Head of caudate nucleus (tissue), 42 donors: ENCODE results near the gene EVC.
A peak's percentile ranks its signal among the peaks of the same experiment; 100 is the strongest.
"Not testable (repeated sequence)": the region's sequence is repeated elsewhere in the genome, so short reads cannot be mapped to it uniquely, and the experiment has no call there.

ENCODE experiments used
- DNase-seq, 42 donors: peaks; one replicate each; pipeline versions ENCODE4 v3.0.0 to v3.0.0-alpha.2; 2020 to 2021; ENCODE audit warnings: mixed read lengths in 7 of 42
- intact Hi-C: fragments of 100-400 bp; cut with DNase I; formaldehyde crosslinking; loops from one replicate; pipeline ENCODE4 v1.15.0; 2022

EVC gene

DNA sequence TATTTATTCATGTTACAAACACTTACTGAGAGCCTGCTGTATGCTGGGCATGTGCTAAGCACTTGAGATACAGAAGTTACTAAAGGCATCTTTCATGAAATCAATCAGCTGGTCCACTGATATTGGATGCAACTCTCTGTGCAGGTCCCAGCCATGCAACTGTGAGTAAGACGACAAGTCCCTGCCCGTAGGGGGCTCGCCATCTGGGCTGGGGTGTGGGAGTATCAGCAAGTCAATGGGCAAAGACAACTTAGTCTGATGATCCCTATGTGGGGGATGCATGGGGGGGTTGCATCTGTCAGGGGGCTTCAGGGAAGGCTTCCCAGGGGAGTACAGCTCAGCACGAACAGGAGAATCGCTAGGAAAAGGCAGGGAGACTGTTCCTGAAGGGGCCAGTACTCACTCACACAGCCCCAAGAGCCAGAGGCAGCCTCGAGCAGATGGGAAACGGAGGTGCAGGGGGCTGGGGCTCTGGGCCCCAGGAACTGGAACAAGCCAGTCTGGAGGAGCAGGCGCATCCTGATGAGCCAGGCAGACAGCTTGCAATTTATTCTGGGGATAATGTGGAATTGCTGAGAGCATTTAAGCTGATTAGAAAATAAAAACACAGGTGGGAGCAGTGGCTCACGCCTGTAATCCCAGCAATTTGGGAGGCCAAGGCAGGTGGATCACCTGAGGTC, 141.7 kb downstream of the EVC start:
- DNase-seq = no peak
- intact Hi-C loops = no loop called here

DNA sequence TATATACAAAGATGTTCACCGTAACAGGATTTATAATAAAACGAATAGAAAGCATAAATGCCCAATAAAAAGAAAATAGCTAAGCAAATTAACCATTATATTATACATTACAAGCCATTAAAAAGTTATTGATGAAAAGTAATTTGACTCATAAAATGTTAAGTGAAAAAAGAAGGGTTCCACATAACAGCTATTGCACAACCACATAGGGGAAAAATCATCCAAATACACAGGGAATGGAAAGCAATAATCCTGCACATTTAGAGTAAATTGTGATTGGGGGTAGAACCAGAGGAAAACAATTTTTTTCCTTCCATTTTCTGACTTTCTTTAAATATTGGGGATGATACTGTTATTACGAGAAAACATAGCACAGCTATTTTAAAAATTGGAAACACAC, 143.9 kb downstream of the EVC start:
- intact Hi-C loops = no loop called here
- no peak for DNase-seq

- intact Hi-C loops, DNase-seq: not testable (repeated sequence)
Measured at GRCh38 chr4:5856362-5856761, 145.4 kb downstream of the EVC start.

- intact Hi-C loops = no loop called here
- no peak for DNase-seq
Measured at GRCh38 chr4:5857199-5857598, 146.2 kb downstream of the EVC start.

DNA sequence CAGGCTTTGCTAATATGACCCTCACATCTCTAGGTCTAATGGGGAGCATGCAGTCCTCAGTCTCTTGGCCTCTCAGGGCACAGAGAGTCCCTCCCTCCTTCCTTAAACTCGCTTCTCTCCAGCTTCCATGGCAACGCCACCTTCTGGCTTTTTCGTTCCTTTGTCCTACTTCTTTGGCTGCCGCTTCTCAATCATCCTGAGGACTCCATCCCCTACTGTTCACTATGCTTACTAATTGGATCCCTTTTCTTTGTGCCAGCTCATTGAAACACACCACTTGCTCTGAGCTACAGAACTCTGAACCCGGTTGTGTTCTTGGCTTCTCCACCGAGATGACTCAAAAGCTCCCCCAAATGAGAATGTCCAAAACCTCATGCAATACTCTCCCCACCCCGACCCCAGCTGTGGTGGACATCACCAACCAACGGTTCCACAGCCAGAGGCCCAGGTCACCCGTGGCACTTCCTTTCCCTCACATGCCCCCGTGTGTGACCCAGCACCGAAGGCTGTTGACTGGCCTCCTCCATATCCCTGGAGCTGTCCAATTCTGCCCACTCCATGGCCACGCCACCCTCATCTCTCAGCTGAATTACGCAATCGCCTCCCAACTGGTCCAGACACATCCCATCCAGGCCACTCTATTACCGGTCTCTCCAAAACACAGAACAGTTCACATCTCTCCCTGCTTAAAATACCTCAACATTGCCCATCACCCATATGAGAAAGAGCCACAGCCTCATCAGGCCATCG, 147.2 kb downstream of the EVC start:
- DNase-seq = peak in 25 of 42 donors; percentile 12 to 82 (median 48)
- intact Hi-C loops = no loop called here

- peak in 35 of 42 donors; percentile 34 to 86 (median 58) for DNase-seq
- intact Hi-C loops = no loop called here
Measured at GRCh38 chr4:5863461-5864113, 152.6 kb downstream of the EVC start.
